CD4-positive, alpha-beta memory T cell (primary cell): ENCODE data around the gene ASB16. TPM values are rescaled to one million over a fixed set of nuclear protein-coding genes. Genes with fewer than 3 reads are reported as not detected.
A peak's percentile ranks its signal among the peaks of the same experiment; 100 is the strongest.

Experiments
- CTCF ChIA-PET: fragments of 350-600 bp; sonication (Branson Sonifier 250); formaldehyde crosslinking; loops from one replicate; lab custom pipeline; 2021; ENCODE audit warnings: inconsistent platforms; ENCODE audit not compliant: partially characterized antibody; lab: Charles Lee
- POLR2A ChIA-PET: fragments of 350-600 bp; sonication (Branson Sonifier 250); formaldehyde crosslinking; loops from one replicate; lab custom pipeline; 2021; ENCODE audit not compliant: partially characterized antibody; lab: Charles Lee
- DNase-seq, 5 donors: peaks; one replicate each; pipeline versions ENCODE4 v3.0.0 to v3.0.0-alpha.2; 2020 to 2022; ENCODE audit warnings: mixed read lengths in 1 of 5
- H3K27ac ChIP-seq: one replicate; pipeline ENCODE4 v1.7.0; 2013; ENCODE audit warnings: low read depth, low read length
- H3K27me3 ChIP-seq: 2 replicates; pipeline ENCODE4 v1.7.0; 2013; ENCODE audit warnings: mild to moderate bottlenecking, low read length, moderate library complexity; ENCODE audit not compliant: insufficient read depth
- H3K36me3 ChIP-seq: 2 replicates; pipeline ENCODE4 v1.7.0; 2013; ENCODE audit warnings: mild to moderate bottlenecking, low read length, moderate library complexity; ENCODE audit not compliant: insufficient read depth
- H3K4me1 ChIP-seq: 2 replicates; pipeline ENCODE4 v1.7.0; 2013; ENCODE audit warnings: mild to moderate bottlenecking, low read length, moderate library complexity; ENCODE audit not compliant: insufficient read depth
- H3K4me3 ChIP-seq, 2 donors: one replicate each; pipeline ENCODE4 v1.7.0; 2013; ENCODE audit warnings: low read length in 2 of 2, mild to moderate bottlenecking in 1 of 2
- H3K9me3 ChIP-seq, 2 donors: one replicate each; pipeline ENCODE4 v1.7.0; 2013; ENCODE audit warnings: low read length in 2 of 2, control low read depth in 1 of 2; ENCODE audit not compliant: control insufficient read depth in 1 of 2
- H3K27ac Mint-ChIP-seq, 7 donors: one replicate each; pipeline ENCODE4 v1.8.0; 2020 to 2021; ENCODE audit warnings: mixed read lengths in 7 of 7, mild to moderate bottlenecking in 6 of 7, inconsistent platforms in 3 of 7, moderate library complexity in 3 of 7
- H3K27me3 Mint-ChIP-seq, 2 donors: one replicate each; pipeline ENCODE4 v1.8.0; 2020 to 2021; ENCODE audit warnings: mixed read lengths in 2 of 2
- H3K36me3 Mint-ChIP-seq, 2 donors: one replicate each; pipeline ENCODE4 v1.8.0; 2020 to 2021; ENCODE audit warnings: mixed read lengths in 2 of 2, inconsistent platforms in 1 of 2, mild to moderate bottlenecking in 1 of 2
- H3K4me1 Mint-ChIP-seq, 4 donors: one replicate each; pipeline ENCODE4 v1.8.0; 2020 to 2021; ENCODE audit warnings: mixed read lengths in 4 of 4, mild to moderate bottlenecking in 1 of 4
- H3K4me3 Mint-ChIP-seq, 8 donors: one replicate each; pipeline ENCODE4 v1.8.0; 2020 to 2021; ENCODE audit warnings: mixed read lengths in 8 of 8, mild to moderate bottlenecking in 7 of 8, moderate library complexity in 6 of 8, inconsistent platforms in 3 of 8
- H3K9me3 Mint-ChIP-seq, 8 donors: one replicate each; pipeline ENCODE4 v1.8.0; 2020 to 2021; ENCODE audit warnings: mixed read lengths in 8 of 8, mild to moderate bottlenecking in 5 of 8, inconsistent platforms in 3 of 8, moderate library complexity in 1 of 8
- intact Hi-C: fragments of 100-400 bp; cut with micrococcal nuclease; formaldehyde crosslinking; loops from one replicate; pipeline ENCODE4 v1.15.1; 2023
- polyA plus RNA-seq, 2 donors: library from polyadenylated mRNA; unstranded; fragments of 300-500 nt; fragmentation: Illumina TruSeq; gene quantifications; one replicate each; pipeline ENCODE4 v1.2.3, GENCODE V29; 2021
- total RNA-seq, 2 experiments: library from RNA; stranded (reverse); gene quantifications; one replicate each; pipeline ENCODE4 v1.2.3, GENCODE V29; 2021

ASB16 gene
- total and polyA plus RNA-seq, 4 experiments from 2014 or later, result 0.14 TPM; not detected in 3

DNA sequence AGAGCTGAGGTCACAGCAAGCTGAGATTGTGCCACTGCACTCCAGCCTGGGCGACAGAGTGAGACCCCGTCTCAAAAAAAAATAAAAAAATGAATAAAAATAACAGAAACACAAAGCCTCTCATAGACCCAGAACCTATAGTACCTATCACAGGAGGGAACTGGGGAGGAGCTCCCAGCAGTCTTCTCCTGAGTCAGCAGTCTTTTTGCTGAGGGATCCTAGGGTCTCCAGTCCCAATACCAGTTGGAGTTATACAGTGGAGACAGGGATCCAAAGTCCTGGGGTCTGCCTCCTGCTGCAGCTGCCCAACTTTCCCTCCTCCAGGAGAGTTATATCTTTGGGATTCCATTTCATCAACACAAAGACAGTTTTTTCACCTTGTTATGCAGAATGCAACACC, 12.5 kb downstream of the ASB16 start:
- Mint-ChIP-seq H3K27ac (peak overlapping the region in 3 of 7 donors; percentile 8 to 46 (median 35)), H3K4me1 (peaks cover 25 to 55% (median 42%) of the 10 kb centered on the region in 4 donors), H3K4me3 (peak overlapping the region in 3 of 8 donors; percentile 7 to 20 (median 8)), H3K36me3 (peaks cover 13 to 36% of the 10 kb centered on the region in 2 donors), H3K27me3 (no peaks in the 10 kb centered on the region), H3K9me3 (peaks cover 0 to 3% (median 0%) of the 10 kb centered on the region in 8 donors)
- peaks cover 36% of the 10 kb centered on the region for H3K4me1 ChIP-seq
- CTCF ChIA-PET, result no interaction called here
- H3K4me3 ChIP-seq, result no peak overlapping the region
- intact Hi-C loops, result no loop called here
- H3K27ac ChIP-seq, result no peak overlapping the region
- peaks cover 19% of the 10 kb centered on the region for H3K36me3 ChIP-seq
- no peaks in the 10 kb centered on the region for H3K27me3 ChIP-seq
- DNase-seq, result no peak
- POLR2A ChIA-PET, result interaction anchor here (0.8 to 1.2 kb wide), 2 partner anchors 21 to 116 kb away, joined by 3 read pairs; partner anchors contain the start of gene LSM12
- H3K9me3 ChIP-seq, result no peaks in the 10 kb centered on the region

- Histone ChIP-seq H3K4me1 (peaks cover 44% of the 10 kb centered on the region), H3K9me3 (no peaks in the 10 kb centered on the region), H3K27me3 (no peaks in the 10 kb centered on the region), H3K36me3 (peaks cover 19% of the 10 kb centered on the region), H3K4me3 (no peak overlapping the region), H3K27ac (no peak overlapping the region)
- Mint-ChIP-seq H3K9me3 (peaks cover 0 to 5% (median 0%) of the 10 kb centered on the region in 8 donors), H3K4me1 (peaks cover 32 to 67% (median 46%) of the 10 kb centered on the region in 4 donors), H3K36me3 (peaks cover 8 to 34% of the 10 kb centered on the region in 2 donors), H3K4me3 (peak overlapping the region in 6 of 8 donors; percentile 4 to 99 (median 30)), H3K27ac (peak overlapping the region in 6 of 7 donors; percentile 12 to 96 (median 39)), H3K27me3 (no peaks in the 10 kb centered on the region)
- POLR2A ChIA-PET, result interaction anchor here (1.0 to 10.9 kb wide), 6 partner anchors 12 to 141 kb away, joined by 3 to 159 read pairs (median 28); partner anchors contain the start of genes ATXN7L3, HDAC5, SLC25A39 and UBTF
- no peak for DNase-seq
- CTCF ChIA-PET, result interaction anchor here (1.3 to 4.2 kb wide), 4 partner anchors 14 to 147 kb away, joined by 3 to 32 read pairs (median 8); partner anchors contain the start of gene ASB16
- intact Hi-C loops, result no loop called here
Measured at GRCh38 chr17:44184212-44184810, 13.8 kb downstream of the ASB16 start.

DNA sequence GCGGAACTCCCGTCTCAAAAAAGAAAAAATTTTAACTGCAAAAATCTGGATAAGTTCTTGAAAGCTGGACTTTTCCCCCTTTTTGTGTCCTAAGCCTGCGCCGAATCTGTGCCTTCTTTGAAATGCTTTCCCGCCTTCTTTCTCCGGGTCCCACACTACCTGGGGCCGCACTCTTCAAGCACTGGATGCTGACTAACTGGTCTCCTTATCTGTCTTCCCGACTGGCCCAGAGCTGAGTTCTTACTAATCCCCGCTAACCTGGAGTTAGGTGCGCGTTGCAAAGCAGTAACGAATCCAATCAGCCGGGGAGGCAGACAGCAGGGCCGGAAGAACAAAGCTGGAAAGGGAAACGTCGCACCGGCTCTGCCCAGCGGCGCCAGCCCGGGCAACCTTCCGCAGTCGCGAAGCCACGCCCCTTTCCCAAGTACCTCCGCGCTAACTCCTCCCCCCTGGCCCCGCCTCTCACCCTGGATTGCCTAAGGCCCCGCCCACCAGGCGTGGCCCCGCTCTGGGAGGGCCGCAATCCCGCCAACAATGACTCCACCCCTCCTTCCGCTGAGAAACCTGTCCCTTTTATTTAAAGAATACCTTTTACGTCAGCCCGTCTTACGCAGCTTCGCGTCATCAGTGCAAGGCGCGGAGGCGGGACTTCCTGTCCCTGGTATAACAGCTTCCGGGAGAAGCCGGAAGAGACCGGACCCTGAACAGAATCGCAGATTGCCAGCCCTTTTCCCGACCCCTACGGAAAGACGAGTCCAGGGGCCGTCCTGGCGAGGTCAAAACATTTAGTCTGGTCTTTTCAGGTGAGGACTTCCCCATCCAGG, 16.0 kb downstream of the ASB16 start, which contains the start of gene TMUB2:
TMUB2 (plus strand) TSS at position 666 of the 824 bp plus-strand sequence. CDS start 737 bp downstream, outside the sequence.
- peak; percentile 99 to 100 (median 99) for DNase-seq
- Mint-ChIP-seq H3K4me1 (peaks cover 34 to 67% (median 51%) of the 10 kb centered on the region in 4 donors), H3K36me3 (peaks cover 20 to 46% of the 10 kb centered on the region in 2 donors), H3K27ac (peak within 1 kb of the TSS; percentile 96 to 100 (median 100)), H3K9me3 (peaks cover 0 to 5% (median 0%) of the 10 kb centered on the region in 8 donors), H3K4me3 (peak within 1 kb of the TSS; percentile 97 to 100 (median 99)), H3K27me3 (no peaks in the 10 kb centered on the region)
- Histone ChIP-seq H3K9me3 (no peaks in the 10 kb centered on the region), H3K4me1 (peaks cover 44% of the 10 kb centered on the region), H3K4me3 (peak within 1 kb of the TSS; percentile 96 to 98), H3K36me3 (peaks cover 30% of the 10 kb centered on the region), H3K27ac (peak within 1 kb of the TSS; percentile 98), H3K27me3 (no peaks in the 10 kb centered on the region)
- ChIA-PET CTCF (interaction anchor here (0.7 to 4.2 kb wide), 16 partner anchors 12 to 159 kb away, joined by 3 to 32 read pairs (median 5); partner anchors contain the start of genes GRN, HROB and SLC25A39), POLR2A (interaction anchor here (0.7 to 10.9 kb wide), 32 partner anchors 9 to 975 kb away, joined by 3 to 159 read pairs (median 4); partner anchors contain the start of genes ATXN7L3, G6PC3, GPATCH8 and HDAC5)
- intact Hi-C loops, result loop anchor here (1.0 kb wide), 5 partner anchors 14 to 138 kb away; partner anchors contain the start of genes HDAC5, HROB and SLC25A39

GRCh38 chr17:44187131-44187899, 16.8 kb downstream of the ASB16 start:
- Histone ChIP-seq H3K36me3 (peaks cover 22% of the 10 kb centered on the region), H3K27ac (peak overlapping the region; percentile 98), H3K27me3 (no peaks in the 10 kb centered on the region), H3K9me3 (no peaks in the 10 kb centered on the region), H3K4me3 (peak overlapping the region; percentile 65 to 96), H3K4me1 (peaks cover 44% of the 10 kb centered on the region)
- peaks cover 31 to 62% (median 46%) of the 10 kb centered on the region in 4 donors for H3K4me1 Mint-ChIP-seq
- peak; percentile 40 to 69 (median 51) for DNase-seq
- CTCF ChIA-PET, result interaction anchor here (0.7 to 4.2 kb wide), 9 partner anchors 11 to 158 kb away, joined by 3 to 32 read pairs (median 8); partner anchors contain the start of genes GRN and HROB
- H3K36me3 Mint-ChIP-seq, result peaks cover 12 to 40% of the 10 kb centered on the region in 2 donors
- peak overlapping the region; percentile 96 to 100 (median 100) for H3K27ac Mint-ChIP-seq
- peak overlapping the region; percentile 97 to 100 (median 99) for H3K4me3 Mint-ChIP-seq
- intact Hi-C loops, result no loop called here
- POLR2A ChIA-PET, result interaction anchor here (0.6 to 10.9 kb wide), 25 partner anchors 8 to 863 kb away, joined by 3 to 159 read pairs (median 6); partner anchors contain the start of genes ATXN7L3, G6PC3, GPATCH8 and HDAC5
- H3K9me3 Mint-ChIP-seq, result peaks cover 0 to 5% (median 0%) of the 10 kb centered on the region in 8 donors
- no peaks in the 10 kb centered on the region for H3K27me3 Mint-ChIP-seq

- Mint-ChIP-seq H3K36me3 (peaks cover 12 to 45% of the 10 kb centered on the region in 2 donors), H3K4me1 (peaks cover 30 to 50% (median 40%) of the 10 kb centered on the region in 4 donors), H3K4me3 (peak overlapping the region; percentile 43 to 100 (median 98)), H3K27me3 (no peaks in the 10 kb centered on the region), H3K9me3 (peaks cover 0 to 5% (median 0%) of the 10 kb centered on the region in 8 donors), H3K27ac (peak overlapping the region in 6 of 7 donors; percentile 41 to 100 (median 100))
- H3K9me3 ChIP-seq, result no peaks in the 10 kb centered on the region
- H3K27ac ChIP-seq, result peak overlapping the region; percentile 98
- ChIA-PET POLR2A (interaction anchor here (1.1 to 10.9 kb wide), 3 partner anchors 11 to 138 kb away, joined by 4 to 159 read pairs (median 143); partner anchors contain the start of genes ATXN7L3 and UBTF), CTCF (interaction anchor here (0.7 to 1.7 kb wide), 2 partner anchors 21 to 146 kb away, joined by 3 read pairs; no protein-coding TSS in a partner anchor)
- DNase-seq, result no peak
- peaks cover 32% of the 10 kb centered on the region for H3K36me3 ChIP-seq
- no peak overlapping the region for H3K4me3 ChIP-seq
- no peaks in the 10 kb centered on the region for H3K27me3 ChIP-seq
- H3K4me1 ChIP-seq, result peaks cover 37% of the 10 kb centered on the region
- intact Hi-C loops, result no loop called here
Measured at GRCh38 chr17:44188576-44189403, 18.3 kb downstream of the ASB16 start.
